Esophagus squamous epithelium (tissue), 4 donors: ENCODE data around the gene PRIMPOL.

Source experiments
- CTCF ChIP-seq, 6 experiments: fragments of 450-650 bp in 4 of 6; fragments of 200-600 bp in 2 of 6; sonication (generic) in 2 of 6; IDR thresholded peaks; one replicate each; pipeline ENCODE4 v1.5.1; 2016 to 2019; ENCODE audit warnings: antibody characterized with exemption in 6 of 6, mild to moderate bottlenecking in 4 of 6, moderate library complexity in 4 of 6
- POLR2A ChIP-seq, 4 donors: fragments of 450-650 bp; IDR thresholded peaks; one replicate each; pipeline ENCODE4 v1.6.1; 2017; ENCODE audit warnings: antibody characterized with exemption in 4 of 4, mild to moderate bottlenecking in 4 of 4, moderate library complexity in 3 of 4

- TF ChIP-seq CTCF (IDR thresholded peaks at IDR 0.05) (no peak), POLR2A (IDR thresholded peaks at IDR 0.05) (no peak)
These were observed 21.6 kb downstream of the PRIMPOL start for GRCh38 chr4:184671101-184671500.
